HepG2 (cell line): ENCODE results near the gene VPS25. TPM values are rescaled to one million over a fixed set of nuclear protein-coding genes. Genes with fewer than 3 reads are reported as not detected.

Experiments
- HNRNPL ChIP-seq: fragments of 200-400 bp; formaldehyde crosslinking; IDR thresholded peaks from 2 replicates; pipeline ENCODE4 v1.6.1; 2017; ENCODE audit warnings: mild to moderate bottlenecking, low read depth, low read length
- ISX ChIP-seq: sonication (generic); formaldehyde crosslinking; conservative IDR thresholded peaks from 2 replicates; pipeline ENCODE4 v1.5.0; 2020; ENCODE audit warnings: missing genetic modification reagents
- MAFG ChIP-seq: sonication (generic); formaldehyde crosslinking; IDR thresholded peaks from 2 replicates; pipeline ENCODE4 v1.5.1; 2020; ENCODE audit warnings: mild to moderate bottlenecking, missing genetic modification reagents
- PRMT3 ChIP-seq: sonication (generic); formaldehyde crosslinking; IDR thresholded peaks from 2 replicates; pipeline ENCODE4 v1.8.1; 2022; ENCODE audit warnings: low read depth, mild to moderate bottlenecking, moderate library complexity, missing genetic modification reagents, borderline replicate concordance
- SMAD1 ChIP-seq: sonication (generic); formaldehyde crosslinking; IDR thresholded peaks from 2 replicates; pipeline ENCODE4 v1.4.0; 2020; ENCODE audit warnings: missing genetic modification reagents, low read depth, mild to moderate bottlenecking, borderline replicate concordance
- TOPORS ChIP-seq: sonication (generic); formaldehyde crosslinking; IDR thresholded peaks from 2 replicates; pipeline ENCODE4 v1.8.0; 2023; ENCODE audit warnings: mild to moderate bottlenecking, missing genetic modification reagents
- ZNF12 ChIP-seq: sonication (generic); formaldehyde crosslinking; IDR thresholded peaks from 2 replicates; pipeline ENCODE4 v1.5.0; 2020; ENCODE audit warnings: missing genetic modification reagents
- ZNF235 ChIP-seq: sonication (generic); formaldehyde crosslinking; IDR thresholded peaks from 2 replicates; pipeline ENCODE4 v1.8.1; 2023; ENCODE audit warnings: mild to moderate bottlenecking, missing genetic modification reagents, borderline replicate concordance
- ZNF879 ChIP-seq: sonication (generic); formaldehyde crosslinking; IDR thresholded peaks from 2 replicates; pipeline ENCODE4 v1.8.1; 2023; ENCODE audit warnings: missing genetic modification reagents
- polyA plus RNA-seq, 8 experiments: library from polyadenylated mRNA; depleted of rRNA in 3 of 8; stranded (reverse) in 7 of 8; unstranded in 1 of 8; fragments of >200 nt; fragmentation: Illumina TruSeq in 4 of 8; extraction: Trizol in 4 of 8; gene quantifications; 2 replicates each; pipeline versions ENCODE4 v1.2.1 to v1.2.3, GENCODE V29; 2011 to 2016; ENCODE audit warnings: low read depth in 4 of 8, missing spikeins in 1 of 8, mixed read lengths in 1 of 8; ENCODE audit not compliant: insufficient read depth in 1 of 8
- total RNA-seq, 5 experiments: library from RNA; depleted of rRNA; stranded (reverse); fragments of >200 nt; fragmentation: Illumina TruSeq; extraction: Trizol; gene quantifications; 2 replicates each; pipeline ENCODE4 v1.2.3, GENCODE V29; 2016; ENCODE audit warnings: low read depth in 1 of 5
- TF ChIP-seq, protein P1 (sequence below), 2 experiments: fragments of 450-650 bp in 1 of 2; sonication (generic) in 1 of 2; formaldehyde crosslinking in 1 of 2; IDR thresholded peaks; 2 replicates each; pipeline versions ENCODE4 v1.6.1 to v1.8.0; 2016 to 2022; ENCODE audit warnings: antibody characterized with exemption in 1 of 2, mild to moderate bottlenecking in 1 of 2, missing genetic modification reagents in 1 of 2
- TF ChIP-seq, protein P2 (sequence below): sonication (generic); formaldehyde crosslinking; IDR thresholded peaks from 2 replicates; pipeline ENCODE4 v1.5.0; 2020; ENCODE audit warnings: mild to moderate bottlenecking, missing genetic modification reagents
- TF ChIP-seq, protein P3 (sequence below): sonication (generic); formaldehyde crosslinking; IDR thresholded peaks from 2 replicates; pipeline ENCODE4 v1.8.1; 2023; ENCODE audit warnings: mild to moderate bottlenecking, missing genetic modification reagents, borderline replicate concordance

The VPS25 gene
- total and polyA plus RNA-seq, 2 of the 13 experiments (the other 11 are each of a cell fraction or from before 2014, with no cell fraction given) = 161 to 249 TPM

DNA sequence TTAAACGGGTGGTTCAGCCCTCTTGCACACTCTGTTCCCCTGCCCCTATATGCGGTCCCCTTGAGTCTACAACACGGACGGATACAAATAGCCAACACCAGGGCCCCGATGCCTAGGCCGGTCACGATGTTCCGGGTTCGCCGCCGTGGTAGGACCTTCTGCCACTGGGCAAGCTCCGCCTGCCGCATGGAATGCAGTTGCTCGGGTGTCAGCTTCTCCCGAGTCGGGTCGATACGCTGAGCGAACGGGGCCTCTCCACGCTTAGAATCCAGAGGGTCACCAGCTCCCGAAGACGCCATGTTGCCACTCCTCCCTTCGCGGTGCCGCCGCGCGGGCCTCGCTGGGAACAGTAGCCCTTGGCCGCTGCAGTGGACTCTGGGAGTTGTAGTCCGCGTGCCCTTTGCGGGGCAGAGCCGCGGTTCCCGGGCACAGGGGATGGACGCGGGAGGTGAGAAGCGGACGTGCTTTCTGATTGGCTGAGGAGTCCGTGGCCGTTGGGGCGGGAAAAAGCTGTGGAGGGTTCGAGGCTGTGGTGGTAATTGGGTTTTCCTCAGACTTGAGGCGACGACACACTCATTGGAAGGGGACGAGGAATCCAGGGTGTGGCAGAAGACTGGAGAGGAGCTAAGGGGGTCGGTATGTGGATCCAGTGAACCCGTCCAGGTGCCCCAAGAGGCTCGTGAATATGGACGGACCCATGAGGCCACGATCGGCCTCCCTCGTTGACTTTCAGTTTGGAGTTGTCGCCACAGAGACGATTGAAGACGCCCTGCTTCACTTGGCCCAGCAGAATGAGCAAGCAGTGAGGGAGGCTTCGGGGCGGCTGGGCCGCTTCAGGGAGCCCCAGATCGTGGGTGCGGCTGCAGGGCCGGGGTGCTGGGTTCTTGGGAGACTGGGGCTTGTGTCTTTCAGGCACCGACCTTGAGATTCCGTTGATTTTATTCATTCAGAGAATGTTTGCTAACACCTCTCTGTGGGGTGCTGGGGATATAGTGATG is 25.4 kb downstream of the VPS25 start, which contains the start of the genes CNTD1 and COA3 (continued):
- TF ChIP-seq ZNF12 (CRISPR knock-in tag) (no peak), SMAD1 (CRISPR knock-in tag) (peak; percentile 99), MAFG (no peak), ZNF235 (CRISPR knock-in tag) (peak; percentile 97; the same call in 1 of the 2 replicates), TOPORS (CRISPR knock-in tag) (peak; percentile 91; the same call in 1 of the 2 replicates), ISX (CRISPR knock-in tag) (no peak), ZNF879 (CRISPR knock-in tag) (peak; percentile 91), PRMT3 (peak; percentile 95; the same call in 1 of the 2 replicates), HNRNPL (peak; percentile 84; the same call in 1 of the 2 replicates)
- TF ChIP-seq, protein P1, sequence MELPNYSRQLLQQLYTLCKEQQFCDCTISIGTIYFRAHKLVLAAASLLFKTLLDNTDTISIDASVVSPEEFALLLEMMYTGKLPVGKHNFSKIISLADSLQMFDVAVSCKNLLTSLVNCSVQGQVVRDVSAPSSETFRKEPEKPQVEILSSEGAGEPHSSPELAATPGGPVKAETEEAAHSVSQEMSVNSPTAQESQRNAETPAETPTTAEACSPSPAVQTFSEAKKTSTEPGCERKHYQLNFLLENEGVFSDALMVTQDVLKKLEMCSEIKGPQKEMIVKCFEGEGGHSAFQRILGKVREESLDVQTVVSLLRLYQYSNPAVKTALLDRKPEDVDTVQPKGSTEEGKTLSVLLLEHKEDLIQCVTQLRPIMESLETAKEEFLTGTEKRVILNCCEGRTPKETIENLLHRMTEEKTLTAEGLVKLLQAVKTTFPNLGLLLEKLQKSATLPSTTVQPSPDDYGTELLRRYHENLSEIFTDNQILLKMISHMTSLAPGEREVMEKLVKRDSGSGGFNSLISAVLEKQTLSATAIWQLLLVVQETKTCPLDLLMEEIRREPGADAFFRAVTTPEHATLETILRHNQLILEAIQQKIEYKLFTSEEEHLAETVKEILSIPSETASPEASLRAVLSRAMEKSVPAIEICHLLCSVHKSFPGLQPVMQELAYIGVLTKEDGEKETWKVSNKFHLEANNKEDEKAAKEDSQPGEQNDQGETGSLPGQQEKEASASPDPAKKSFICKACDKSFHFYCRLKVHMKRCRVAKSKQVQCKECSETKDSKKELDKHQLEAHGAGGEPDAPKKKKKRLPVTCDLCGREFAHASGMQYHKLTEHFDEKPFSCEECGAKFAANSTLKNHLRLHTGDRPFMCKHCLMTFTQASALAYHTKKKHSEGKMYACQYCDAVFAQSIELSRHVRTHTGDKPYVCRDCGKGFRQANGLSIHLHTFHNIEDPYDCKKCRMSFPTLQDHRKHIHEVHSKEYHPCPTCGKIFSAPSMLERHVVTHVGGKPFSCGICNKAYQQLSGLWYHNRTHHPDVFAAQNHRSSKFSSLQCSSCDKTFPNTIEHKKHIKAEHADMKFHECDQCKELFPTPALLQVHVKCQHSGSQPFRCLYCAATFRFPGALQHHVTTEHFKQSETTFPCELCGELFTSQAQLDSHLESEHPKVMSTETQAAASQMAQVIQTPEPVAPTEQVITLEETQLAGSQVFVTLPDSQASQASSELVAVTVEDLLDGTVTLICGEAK (IDR thresholded peaks at IDR 0.05) = no peak
- TF ChIP-seq, protein P1 (CRISPR knock-in tag; IDR thresholded peaks at IDR 0.05) = peak; percentile 95
- TF ChIP-seq, protein P2, sequence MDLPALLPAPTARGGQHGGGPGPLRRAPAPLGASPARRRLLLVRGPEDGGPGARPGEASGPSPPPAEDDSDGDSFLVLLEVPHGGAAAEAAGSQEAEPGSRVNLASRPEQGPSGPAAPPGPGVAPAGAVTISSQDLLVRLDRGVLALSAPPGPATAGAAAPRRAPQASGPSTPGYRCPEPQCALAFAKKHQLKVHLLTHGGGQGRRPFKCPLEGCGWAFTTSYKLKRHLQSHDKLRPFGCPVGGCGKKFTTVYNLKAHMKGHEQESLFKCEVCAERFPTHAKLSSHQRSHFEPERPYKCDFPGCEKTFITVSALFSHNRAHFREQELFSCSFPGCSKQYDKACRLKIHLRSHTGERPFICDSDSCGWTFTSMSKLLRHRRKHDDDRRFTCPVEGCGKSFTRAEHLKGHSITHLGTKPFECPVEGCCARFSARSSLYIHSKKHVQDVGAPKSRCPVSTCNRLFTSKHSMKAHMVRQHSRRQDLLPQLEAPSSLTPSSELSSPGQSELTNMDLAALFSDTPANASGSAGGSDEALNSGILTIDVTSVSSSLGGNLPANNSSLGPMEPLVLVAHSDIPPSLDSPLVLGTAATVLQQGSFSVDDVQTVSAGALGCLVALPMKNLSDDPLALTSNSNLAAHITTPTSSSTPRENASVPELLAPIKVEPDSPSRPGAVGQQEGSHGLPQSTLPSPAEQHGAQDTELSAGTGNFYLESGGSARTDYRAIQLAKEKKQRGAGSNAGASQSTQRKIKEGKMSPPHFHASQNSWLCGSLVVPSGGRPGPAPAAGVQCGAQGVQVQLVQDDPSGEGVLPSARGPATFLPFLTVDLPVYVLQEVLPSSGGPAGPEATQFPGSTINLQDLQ (CRISPR knock-in tag) = peak; percentile 98
- TF ChIP-seq, protein P3, sequence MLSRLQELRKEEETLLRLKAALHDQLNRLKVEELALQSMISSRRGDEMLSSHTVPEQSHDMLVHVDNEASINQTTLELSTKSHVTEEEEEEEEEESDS (CRISPR knock-in tag) = peak; percentile 58; the same call in 1 of the 2 replicates
